CD4-positive, alpha-beta T cell treated with Interferon alpha-2 for 1 hour (primary cell): ENCODE results near the gene NTF3.

Experiments used
- DNase-seq, 2 donors: peaks; one replicate each; pipeline ENCODE4 v3.0.0-alpha.2; 2020 to 2022

Gene NTF3

DNA sequence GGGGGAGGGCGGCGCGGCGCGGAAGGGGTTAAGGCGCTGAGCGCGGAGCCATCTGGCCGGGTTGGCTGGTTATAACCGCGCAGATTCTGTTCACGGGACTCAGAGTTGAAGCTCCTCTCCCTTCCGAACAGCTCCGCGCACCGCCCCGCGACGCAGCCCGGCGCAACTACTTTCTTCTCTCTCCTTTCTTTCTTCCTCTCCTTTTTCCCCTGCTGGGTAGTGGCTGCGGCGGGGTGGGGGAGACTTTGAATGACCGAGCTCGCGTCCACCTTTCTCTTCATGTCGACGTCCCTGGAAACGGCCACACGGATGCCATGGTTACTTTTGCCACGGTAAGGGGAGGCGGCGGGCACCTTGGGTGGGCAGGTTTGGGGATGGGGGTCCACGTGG, at the start of gene NTF3:
Gene NTF3 (plus strand): TSS at position 98 of the 390 bp plus-strand sequence. CDS start 217 bp downstream, at position 315.
- DNase-seq, result no peak

DNA sequence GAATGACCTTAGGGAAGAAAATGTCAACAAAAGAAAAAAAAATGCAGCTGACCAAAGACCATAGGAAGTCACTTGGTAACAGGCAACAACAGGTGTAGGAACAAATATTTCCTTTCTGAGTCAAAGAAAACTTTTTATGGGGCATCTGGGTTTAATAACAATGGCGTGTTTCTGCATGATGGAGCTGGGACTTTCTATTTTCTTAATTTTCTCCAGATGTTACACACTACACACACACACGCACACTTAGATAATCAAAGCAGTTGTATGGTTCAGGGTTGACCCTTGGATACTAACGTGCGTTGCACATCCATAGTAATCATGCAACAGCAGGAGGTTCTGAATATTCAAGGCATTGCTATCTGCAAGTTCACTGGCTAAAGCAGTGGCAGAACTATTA, 47.9 kb upstream of the NTF3 start:
- DNase-seq, result no peak

DNA sequence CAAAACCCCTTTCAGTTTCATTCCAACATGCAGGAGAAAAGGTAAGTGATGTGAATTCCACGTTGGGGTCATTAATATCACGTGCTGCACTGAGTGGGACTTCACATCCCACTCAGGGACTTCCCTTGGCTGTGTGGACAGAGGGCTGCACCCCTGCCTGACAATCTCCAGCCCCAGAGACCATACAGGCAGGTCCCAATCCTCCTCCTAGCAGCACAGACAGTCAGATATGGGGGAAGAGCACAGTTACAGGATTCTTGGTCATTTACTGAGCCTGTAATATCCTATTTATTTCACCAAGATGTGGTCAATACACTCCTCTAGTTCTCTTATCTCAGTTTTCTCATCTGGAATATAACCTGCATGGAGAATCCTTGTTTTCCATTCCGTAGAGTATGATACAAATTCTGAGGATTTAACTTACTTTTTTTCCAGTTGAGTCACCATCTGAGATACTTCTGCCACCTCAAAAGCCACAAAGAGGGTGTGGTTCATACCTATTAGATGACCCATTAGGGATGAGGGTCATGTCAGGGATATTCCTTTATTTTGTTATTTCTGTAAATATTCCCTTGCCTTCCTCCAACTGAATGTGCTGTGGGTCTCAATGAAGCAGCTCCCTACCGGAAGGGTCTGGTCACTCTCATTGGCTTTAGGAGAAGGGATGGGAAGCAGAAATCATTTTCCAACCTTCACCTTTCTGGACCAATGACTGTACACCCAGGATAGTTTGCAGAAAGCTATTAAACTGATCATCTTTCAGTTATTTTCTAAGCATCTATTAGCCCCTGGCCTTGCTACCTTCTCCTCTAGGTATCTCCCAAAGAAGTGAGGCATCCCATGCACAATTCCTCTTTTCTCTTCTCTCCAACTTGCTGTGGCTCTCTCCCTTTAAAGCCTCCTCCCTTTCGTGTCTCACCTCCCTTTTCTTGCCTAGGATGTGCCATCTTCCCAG, 43.0 kb upstream of the NTF3 start:
- no peak for DNase-seq

DNA sequence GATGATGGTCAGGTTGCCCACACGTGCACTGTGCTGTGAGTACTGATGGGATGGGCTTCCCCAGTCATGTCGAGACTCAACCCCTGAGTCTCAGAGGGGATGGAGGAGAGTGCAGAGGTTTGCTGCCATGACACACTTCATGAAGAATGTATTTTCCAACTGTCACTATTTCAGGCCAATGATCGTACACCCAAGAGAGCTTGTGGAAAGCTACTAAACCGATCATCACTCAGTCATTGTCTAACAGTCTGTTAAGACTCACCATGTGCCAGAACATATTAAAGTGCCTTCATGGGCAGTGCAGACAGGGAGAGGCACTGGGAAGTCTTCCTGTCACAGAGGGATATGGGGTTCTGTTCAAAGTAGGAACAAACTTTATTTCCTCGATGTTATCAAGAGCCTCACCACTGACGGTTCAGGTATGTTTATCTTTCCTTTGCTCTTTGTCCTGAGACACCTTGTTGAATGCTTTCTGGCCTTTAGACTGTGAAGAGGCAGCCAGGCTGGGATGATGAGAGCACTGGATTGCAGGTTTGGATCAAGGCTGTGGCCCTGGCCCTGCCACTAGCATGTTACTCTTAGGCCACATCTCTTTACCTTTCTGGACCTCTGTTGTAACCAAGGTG, 41.6 kb upstream of the NTF3 start:
- no peak for DNase-seq

DNA sequence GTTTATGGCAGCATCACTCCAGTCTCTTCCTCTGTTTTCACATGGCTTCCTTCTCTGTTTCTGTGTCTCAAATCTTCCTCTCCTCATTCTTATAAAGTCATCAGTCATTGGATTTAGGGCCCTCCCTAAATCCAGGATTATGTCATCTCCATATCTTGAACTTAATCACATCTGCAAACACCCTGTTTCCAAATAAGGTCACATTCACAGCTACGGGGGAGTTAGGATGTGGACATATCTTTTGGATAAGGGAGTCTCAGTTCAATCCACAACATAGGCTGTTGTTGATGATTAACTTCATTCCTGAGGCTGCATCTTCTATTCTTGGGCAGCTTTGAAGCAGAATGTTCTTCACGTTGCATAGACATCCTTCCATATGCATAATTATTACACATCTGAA, 40.3 kb upstream of the NTF3 start:
- DNase-seq, result no peak

DNA sequence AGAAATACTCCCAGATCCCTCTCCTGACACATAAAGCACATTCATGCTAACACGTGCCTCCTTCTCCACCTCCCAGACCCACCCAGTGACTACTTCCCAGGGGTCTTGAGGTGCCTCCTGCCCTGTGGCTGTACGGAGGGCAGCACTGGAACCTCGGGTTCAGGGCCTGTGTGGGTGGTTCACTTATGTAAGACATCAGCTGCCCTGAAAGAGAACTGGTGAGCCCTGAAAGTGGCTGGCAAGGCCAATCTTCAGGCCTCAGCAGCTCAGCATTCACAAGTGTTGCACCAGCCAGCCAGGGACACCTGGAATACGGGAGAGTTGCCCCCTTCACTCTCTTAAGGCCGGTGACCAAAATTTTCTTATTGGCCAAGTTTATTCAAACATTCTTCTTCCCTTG, 38.9 kb upstream of the NTF3 start:
- no peak for DNase-seq

DNA sequence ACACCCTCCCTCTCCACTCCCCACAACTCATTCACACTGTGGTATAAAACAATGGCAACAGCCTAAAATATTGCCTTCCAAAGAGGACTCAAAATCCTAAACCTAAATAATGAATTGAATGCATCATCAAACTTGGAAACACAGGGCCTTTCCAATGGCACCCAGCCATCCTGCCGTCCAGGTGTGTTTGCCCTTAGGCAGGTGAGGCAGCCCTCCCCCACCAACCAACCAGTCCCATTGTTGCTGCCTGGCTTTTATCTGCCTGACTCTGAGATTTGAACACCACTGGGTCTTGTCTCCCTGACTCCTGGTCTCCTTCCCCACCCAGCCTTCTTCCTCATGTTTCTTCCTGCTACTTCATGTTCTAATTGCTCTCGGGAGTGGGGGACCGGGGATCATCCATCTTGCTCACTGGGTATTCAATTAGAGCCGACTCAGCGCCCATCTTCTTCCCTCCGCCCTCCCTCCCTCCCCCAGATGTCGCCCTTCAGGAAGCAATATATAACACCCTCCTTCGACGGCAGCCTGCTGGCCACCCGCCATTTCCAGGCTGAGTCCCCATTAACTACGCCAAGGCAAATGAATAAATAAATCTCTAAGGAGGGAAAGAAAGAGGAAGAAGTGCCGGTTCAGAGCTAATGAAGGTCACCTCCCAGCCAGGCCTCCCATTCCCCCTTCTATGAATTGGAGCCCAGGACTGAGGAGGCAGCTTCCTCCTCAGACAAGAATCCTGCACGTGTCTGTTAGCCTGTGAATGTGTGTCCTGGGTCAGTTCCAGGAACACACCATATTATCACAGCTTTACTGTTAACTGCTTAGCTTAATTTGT, 36.3 kb upstream of the NTF3 start:
- no peak for DNase-seq

DNA sequence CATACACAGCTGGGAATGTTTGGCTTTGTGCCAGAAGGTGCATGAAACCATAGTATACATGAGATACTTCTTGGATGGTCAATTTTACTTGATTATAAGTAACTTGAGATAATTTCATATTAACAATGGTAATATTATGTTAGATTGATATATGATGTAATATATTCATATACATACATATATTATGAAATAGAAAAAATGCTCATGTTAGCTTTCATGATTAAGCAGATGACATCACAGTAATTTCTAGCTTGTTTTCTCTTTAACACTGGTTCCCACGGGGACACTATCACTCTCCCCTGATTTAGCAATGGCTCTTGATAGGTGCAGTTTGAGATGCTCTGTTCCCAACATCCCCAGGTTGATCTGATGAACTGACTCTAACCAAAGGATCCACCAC, 35.4 kb upstream of the NTF3 start:
- no peak for DNase-seq

DNA sequence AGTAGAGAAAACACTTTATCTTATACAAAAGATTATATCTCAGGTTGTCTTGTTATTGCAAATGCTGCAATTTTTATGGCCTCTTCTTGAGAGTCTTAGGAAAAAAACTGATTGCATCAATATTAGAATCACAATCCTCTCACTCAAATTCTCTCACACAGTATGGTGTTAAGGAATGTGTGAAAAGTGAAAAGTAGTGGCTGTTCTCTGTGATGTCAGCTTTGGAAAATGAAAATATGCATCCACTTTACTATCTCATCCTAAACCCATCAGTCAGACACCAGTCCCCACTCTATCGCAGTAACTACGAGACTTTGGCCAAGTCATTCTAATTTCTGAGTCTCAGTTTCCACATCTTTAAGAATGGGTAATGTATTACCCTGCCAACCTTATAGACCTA, 32.6 kb upstream of the NTF3 start:
- no peak for DNase-seq

DNA sequence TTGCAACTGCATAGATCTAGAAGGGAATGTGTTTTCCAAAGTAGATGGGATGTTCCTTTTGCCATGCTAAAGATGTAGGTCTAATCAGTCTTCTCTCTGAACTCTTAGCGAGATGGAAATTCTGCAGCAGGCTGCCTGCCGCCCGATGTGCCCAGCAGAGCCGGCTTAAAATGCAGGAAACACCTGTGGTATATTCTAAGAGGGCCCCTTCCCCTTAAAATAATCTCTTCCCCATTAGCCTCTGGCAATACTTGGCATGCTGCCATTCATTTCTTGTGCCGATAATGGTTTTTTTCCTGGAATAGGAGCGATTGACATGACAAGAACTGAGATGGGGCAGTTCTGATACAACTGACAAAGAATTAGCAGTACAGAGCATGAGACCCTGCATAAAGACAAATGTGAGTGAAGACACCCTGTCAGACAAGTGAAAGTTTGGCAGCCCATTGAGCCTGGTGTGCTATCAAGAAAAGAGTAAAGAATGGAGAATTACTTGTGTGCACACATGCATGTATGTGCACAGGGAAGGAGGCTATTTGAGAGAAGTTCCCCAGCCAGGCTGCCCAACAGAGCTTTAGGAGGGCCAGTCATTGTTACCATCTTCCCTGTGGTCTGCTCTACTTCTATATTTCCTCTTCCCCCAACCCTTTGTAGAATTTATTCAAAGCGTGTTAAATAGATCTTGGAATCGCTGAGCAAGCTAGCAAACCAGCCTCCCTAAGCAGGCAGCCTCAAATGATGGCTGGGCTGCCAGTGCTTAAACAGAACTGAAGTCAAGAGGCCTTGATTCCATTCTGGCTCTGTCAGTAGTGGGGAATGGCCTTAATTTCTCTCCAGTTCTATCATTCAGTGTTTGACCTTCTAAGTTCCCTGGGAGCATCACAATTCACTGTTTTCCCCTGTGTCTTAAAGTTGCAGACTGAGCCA, 29.6 kb upstream of the NTF3 start:
- DNase-seq, result no peak

DNA sequence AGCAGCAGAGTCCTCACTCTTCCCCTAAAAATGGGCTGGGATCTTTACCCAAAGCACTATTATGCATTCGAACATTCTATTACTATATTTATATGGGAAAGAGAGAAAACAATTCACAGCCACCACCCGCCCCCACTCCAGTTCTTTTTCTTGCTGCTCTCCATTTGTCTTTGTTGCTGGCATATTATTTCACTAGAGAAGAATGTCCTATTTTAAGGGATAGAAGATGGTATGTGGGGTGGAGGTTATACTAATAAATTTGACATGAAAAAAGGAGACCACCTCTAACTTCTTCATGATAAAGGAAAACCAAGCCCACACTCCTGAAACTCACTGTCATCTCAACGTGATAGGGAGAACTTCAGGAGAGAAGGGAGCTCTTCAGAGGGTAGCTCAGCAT, 28.5 kb upstream of the NTF3 start:
- no peak for DNase-seq

DNA sequence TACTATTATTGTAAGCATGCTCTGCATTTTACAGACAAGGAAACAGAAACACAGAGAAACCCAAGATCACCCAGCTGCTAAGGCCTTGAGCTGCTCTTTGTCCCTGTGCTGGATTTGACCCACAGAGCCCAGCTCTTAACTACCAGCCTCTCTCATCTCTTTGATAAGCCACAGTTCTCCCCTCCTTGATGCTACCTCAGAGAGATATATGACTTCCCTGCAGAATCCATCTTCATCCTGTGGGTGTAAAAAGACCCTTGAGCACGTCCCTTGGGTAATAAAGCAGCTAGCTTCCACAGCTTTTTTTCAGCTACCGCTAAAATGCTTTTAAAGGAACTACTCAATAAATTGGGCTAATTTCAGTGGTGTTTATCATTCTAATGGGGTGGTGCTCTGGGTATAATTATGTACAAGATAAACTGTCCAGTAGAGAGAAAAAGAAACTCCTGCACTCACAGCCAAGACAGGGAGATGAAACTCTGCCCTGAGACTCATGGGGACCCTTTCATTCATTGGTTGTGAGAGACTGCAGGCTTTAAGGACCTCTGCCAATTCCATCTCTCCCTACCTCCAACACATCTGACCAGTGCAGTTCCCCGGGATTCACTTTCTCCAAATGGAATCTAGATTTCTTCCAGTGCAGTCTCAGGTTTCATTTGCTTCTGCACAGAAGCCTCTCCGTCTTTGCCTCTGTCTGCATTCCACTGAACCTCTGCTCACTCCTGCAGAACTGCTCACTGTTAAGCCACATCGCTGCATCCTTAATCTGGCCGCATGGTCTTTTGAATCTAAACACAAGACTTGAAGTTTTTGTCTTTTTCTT, 24.7 kb upstream of the NTF3 start:
- DNase-seq, result no peak

DNA sequence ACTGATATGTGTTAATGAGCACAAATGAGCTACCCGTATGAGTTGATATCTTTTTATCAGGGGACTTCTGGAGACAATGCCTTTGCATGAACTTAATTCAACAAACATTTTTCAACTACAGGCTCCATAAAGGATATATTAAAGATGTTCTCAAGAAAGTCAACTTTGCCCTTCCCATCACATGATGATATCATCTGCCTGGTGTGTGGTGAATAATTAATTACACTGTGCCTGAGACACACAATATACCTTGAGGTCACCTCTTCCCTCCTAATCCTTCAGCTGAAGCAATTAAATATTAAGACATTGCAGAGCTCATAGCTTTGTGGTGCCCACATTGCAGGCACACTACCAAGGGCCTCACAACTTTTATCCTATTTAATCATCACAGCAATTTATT, 22.3 kb upstream of the NTF3 start:
- DNase-seq, result no peak

DNA sequence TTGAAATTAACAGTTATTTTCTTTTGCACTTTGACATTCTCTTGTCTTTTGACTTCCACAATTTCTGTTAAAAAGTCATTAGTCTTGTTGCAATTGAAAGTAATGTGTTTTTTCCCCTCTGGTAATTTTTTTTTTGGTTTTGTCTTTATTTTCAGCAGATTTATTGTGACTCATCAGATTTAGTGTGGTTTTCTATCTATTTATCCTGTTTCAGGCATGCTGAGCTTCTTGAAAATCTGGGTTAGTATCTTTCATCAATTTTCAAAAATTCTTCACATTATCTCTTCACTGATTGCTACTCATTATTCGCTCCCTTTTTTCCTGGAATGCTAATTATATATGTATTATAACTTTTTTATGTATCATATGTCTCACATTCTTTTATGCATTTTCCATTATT, 15.3 kb upstream of the NTF3 start:
- no peak for DNase-seq

DNA sequence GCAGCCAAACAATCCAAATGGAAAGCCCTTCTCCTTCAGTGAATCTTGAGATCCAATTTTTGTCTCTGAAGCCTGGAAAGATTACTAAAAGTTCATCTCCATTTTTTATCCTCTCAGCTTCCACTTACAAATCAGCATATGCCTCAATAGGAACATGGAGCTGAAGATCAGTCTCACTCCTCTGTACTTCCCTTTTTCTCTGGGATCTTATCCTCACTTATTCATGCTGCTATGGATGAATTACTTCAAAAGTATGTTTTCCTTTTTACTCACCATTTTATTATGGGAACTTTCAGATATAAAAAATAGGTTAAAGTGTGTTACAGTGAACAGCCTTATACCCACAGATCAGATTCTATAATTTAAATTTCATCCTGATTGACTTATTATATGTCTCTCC, 14.4 kb upstream of the NTF3 start:
- DNase-seq, result no peak

DNA sequence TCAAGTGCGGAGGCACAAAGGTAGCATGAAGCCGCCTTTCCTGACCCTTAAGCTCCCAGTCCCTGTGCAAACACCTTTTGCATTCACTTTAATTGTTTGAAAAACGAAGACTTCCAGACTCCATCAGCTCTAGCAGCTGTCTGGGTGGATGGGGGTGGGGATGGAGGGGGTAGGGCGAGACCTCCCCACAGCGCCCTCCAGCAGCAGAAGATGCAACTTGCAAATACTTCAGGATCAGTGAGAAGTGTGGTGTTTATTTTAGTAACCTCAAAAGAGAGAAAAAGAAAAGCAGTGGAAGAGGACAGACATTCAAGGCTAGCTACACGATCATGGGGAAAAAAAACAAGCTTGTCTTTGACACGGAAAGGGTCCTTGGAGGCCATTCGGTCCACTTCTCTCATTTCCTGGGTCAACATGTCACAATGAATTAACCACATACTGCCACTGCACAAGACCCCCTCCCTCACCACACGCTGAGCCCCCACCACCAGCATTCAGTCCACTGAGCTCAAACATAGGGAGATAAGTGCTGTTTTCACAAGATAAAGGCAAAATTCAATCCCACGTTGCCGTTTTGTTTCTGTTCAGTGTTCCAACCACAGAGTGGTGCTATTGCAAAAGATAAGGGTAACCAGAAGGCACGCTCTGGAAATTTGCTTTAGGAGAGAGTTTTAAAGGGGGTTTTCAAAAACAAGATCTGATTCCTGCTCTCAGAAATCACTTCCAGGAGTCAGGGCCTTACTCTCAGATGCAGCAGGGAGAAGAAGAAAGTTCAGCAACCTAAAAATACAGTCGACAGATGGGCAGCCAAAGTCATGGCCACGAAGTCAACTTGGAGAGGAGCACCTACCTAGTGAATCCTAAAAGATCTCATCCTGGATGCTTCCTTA, 3.3 kb upstream of the NTF3 start:
- DNase-seq, result no peak

DNA sequence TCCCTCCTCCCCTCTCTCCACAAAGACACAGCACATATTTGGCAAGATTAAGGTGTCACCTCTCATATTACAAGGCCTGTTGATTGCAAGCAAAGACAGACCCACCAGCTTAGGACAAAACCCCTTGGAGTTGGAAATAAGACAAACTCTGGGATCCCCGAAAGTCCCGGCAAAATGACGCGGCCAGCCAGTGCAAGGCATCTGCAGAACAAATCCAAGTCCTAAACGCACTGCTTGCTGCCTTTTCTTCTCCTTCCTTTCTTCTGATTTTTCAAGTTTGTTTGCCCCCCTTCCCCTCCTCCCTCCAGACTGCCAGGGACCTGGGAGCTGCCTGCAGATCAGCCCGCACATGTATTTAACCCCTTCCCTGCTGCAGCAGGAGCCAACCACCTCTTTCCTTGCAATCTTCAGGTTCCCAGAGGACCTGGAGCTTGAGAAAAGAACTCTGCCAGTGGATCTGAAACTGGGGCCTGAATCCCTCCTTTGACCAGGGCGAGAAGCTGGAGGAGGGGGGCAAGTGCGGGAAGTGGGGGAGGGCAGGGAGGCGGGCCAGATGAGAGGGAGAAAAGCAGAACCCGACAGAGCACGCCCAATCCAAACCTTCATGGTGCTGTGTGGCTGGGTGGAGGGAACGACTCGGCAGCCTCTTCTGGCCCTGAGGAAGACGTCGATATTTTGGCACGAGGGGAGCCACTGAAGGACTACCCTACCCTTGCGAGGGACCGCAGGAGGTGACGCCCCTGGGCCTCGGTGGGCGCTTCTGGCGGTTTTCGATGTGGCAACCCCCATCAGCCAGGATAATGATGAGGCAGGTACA, 2.0 kb upstream of the NTF3 start:
- DNase-seq, result no peak

DNA sequence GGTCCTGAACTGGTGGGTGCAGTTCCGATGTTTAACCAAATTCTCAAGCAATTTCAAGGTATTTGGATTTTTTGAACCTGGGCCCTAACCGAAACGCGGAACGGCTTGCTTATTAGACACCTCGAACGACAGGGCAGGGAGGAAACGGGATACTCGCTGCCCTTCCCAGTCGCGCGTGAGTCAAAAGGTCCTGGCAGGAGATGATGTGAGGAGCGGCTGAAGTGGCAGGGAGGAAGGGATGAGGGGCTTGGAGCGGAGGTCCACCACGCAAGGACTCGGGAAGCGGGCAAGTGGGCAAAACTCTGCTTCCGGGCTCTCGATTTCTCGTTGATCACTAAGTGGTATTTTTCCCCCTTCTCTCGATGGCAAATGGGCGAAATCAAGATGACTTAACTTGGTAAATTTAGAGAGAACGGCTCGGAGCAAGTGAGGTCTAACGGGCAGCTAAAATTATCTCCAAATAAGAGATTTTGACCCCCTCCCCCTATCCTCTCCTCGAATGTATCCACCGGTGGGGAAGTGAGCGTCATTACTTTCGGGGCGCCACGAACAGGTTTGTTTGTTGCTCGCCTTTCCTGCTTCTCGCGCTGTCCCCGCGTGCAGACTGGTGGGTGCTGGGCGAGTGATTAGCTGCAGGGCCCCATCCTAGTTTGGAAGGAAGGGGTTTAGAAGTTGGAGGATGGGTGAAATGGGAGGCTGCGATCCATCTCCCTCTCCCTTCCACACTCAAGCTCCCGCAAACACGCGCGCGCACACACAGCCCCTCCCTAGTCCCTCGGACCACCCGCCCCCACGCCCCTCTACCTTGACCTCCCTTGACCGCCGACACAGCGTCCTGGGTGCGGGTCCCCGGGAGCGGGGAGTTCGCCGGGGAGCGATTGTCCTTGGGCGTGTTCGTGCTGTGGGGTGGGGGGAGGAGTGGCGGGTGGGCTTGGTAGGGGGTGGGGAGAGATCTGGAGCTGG, 986 bp upstream of the NTF3 start:
- no peak for DNase-seq
